SK-N-MC (cell line): ENCODE measurements around the gene TREM1.

Experiments
- EZH2 ChIP-seq: fragments of 200-600 bp; sonication (generic); IDR thresholded peaks from one replicate; pipeline ENCODE4 v1.6.1; 2017; ENCODE audit warnings: antibody characterized with exemption
- FOXP2 ChIP-seq: optimal IDR thresholded peaks from 2 replicates; pipeline ENCODE3; 2011; ENCODE audit warnings: mild to moderate bottlenecking, moderate library complexity; ENCODE audit not compliant: insufficient read depth; ENCODE audit errors: extremely low read length, control extremely low read depth
- POLR2AphosphoS5 ChIP-seq: IDR thresholded peaks from 2 replicates; pipeline ENCODE4 v1.6.1; 2012; ENCODE audit warnings: mild to moderate bottlenecking, low read depth, low read length, borderline replicate concordance

GRCh38 chr6:41291717-41292116 lies 5.2 kb upstream of the TREM1 start:
- TF ChIP-seq POLR2AphosphoS5 (no peak), EZH2 (no peak), FOXP2 (no peak)
